NCI-H345 treated with DMSO at 0.1 percent for 48 hours (cell line): ENCODE results near the gene TAB3.

Experiments used
- DNase-seq: peaks from one replicate; lab custom pipeline; 2025; ENCODE audit not compliant: unreplicated experiment; lab: John Stamatoyannopoulos, UW

TAB3 gene, protein sequence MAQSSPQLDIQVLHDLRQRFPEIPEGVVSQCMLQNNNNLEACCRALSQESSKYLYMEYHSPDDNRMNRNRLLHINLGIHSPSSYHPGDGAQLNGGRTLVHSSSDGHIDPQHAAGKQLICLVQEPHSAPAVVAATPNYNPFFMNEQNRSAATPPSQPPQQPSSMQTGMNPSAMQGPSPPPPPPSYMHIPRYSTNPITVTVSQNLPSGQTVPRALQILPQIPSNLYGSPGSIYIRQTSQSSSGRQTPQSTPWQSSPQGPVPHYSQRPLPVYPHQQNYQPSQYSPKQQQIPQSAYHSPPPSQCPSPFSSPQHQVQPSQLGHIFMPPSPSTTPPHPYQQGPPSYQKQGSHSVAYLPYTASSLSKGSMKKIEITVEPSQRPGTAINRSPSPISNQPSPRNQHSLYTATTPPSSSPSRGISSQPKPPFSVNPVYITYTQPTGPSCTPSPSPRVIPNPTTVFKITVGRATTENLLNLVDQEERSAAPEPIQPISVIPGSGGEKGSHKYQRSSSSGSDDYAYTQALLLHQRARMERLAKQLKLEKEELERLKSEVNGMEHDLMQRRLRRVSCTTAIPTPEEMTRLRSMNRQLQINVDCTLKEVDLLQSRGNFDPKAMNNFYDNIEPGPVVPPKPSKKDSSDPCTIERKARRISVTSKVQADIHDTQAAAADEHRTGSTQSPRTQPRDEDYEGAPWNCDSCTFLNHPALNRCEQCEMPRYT

DNA sequence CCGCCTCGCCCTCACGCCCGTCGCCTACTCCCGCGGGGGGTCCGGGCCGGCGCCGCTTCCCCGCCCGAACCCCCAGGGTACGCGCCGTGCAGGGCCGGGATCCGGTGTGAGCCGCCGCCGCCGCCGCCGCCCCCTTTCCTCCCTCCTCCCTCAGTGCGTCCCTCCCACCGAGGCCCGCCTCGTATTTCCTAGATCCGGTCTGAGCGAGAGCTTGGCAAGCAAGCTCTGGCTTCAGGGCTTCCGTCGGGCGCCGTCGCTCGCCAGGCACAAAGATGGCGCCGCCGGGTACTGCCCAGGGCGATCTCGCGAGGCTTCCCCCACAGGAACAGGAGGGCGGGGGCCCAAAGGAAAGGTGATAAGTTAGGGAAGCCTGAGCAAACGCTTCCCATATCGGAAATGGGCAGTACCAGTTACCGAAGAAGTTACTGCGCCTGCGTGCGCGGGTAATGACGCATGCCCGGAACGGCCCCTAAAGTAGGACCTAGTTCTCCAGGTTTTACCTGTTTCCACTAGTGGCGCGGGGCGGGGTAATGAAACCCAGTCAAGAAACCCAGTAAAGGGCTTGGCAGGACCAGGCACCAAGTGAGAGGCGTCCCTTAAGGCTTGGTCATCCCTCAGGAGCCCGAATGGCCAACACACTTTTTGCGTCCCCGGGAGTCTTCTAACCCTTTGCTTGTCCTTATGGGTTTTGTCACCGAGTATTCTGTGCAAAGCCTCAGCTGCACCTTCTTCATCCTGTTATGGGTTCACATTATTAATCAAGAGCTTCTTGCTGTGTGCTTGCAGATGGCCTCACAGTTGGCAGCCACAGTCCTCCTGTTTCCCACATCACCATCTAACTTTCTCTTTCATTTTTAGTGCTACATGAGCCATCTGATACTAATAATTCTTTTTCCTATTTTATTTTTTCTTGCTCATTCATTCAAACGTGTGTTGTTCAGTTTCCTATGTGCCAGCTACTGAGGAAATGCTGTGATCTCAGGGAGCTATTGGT lies at the start of gene TAB3:
Gene TAB3 (minus strand): TSS at position 108 of the 994 bp plus-strand sequence. CDS start 29,666 bp downstream, outside the sequence.
- DNase-seq, result peak; percentile 92

DNA sequence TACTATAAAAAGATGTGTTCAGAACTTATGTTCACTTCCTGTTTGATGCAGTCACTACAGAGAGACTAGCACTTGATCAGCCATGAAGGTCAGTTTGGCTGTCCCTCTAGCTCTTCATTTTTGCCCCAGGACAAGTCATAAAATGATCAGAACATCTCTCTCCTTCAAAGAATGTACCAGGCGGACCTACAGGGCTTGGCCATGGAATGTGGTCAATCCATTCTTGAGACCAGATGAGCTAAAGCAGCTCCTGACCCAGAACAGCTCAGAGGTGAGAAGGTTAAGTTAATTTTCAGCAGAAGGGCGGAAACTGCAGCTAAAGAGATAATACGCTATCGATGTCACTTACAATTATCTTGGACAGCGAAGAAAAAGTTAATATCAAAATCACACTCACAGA lies 49.2 kb upstream of the TAB3 start:
- DNase-seq, result no peak

DNA sequence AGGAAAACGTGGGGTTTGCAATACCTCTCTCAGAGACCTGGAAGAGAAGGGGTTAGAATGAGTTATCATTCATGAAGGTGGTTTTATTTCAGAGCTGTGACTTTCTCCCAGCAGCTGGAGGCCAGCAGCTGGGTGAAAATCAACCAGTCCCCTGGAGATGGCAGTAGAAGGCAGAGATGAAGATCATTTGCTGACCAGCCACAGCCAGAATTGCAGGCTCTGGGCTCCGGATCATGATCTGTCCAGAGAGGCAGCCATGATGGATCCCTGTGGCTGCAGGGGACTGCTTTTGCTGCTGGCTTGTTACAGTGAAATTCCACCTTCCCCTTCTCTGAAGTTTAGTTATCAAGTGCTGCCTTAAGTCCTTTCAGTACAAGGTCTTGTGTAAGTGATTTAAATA lies 46.9 kb upstream of the TAB3 start:
- no peak for DNase-seq

DNA sequence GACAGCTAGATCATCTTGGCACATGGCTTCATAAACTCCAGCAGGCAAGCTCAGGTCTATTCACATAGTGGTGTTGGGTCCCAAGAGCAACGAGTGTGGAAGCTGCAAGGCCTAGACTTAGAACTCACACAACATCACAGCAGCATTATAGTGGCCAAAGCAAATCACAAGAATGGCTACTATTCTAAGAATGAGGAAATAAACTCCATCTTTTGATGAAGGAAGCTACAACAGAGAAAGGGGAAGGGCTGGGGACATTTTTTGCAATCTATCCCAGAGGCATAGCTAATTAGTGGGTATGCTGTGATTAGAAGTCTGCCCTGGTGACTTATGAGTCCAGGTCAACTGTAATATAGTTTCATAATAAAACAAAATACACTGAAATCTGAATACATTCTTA lies 42.9 kb upstream of the TAB3 start:
- DNase-seq, result no peak

DNA sequence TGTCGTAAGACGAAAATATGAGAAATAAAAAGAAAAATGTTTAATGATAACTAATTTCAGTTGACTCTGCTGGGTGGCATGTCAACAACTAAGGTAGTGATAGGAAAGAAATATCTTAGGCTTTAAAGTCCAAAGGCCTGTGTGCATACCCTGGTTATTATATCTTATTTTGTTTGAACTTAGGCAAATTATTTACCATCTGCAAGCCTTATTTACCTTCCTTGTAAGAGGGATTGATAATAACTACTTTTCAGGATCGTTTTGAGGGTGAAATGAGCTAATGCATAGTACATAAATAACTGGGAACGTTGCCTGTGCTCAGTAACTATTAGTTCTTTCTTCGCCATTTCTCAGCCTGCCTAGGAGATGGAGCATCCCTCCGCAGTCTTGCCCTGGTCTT lies 41.6 kb upstream of the TAB3 start:
- no peak for DNase-seq

DNA sequence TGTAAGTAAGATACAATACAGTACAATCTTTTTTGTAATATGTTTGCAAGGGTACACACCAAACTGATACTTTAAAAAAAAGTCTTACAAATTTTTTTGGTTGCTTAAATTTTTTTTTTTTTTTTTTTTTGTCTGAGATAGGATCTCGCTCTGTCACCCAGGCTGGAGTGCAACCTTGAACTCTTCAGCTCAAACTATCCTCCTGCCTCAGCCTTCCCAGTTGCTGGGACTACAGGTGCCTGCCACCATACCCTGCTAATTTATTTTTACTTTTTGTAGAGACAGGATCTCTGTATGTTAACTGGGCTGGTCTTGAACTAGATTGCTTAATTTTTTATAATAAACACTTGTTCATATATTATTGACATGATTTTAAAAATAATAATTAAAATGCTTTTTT lies 41.1 kb upstream of the TAB3 start:
- DNase-seq, result no peak

DNA sequence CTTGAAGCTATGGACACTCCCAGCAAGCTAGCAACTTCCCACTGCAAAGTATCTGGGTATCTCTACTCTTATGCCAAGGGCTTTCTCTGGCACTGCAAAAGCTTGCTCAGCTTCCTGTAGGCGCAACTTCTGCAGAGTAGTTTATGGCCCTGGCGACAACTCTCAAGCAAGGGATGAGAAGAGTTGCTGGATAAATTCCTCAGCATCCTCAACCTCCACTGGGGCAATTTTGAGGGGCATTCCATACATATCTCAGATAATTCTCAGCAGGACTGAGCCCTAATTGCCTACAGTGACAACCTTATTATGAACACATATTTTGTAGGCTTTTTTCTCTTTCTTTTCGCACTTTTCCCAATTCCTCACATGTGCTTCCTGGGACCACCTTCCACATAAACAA lies 31.2 kb upstream of the TAB3 start:
- no peak for DNase-seq

DNA sequence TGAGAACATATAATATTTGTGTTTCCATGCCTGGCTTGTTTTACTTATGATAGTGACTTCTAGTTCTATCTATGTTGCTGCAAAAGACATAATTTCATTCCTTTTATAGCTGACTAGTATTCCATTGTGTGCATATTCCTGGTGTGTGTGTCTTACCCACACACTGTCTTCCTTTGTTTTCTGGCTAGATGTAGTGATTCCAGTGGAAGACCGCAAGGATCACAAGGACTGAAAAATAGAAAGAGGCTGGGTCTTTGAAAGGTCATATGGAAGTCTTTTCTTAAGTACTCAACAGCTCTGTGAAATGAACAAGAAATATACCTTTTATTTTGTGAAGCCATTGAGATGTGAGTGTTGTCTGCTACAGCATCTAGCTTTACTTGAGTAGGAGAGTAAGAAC lies 29.4 kb upstream of the TAB3 start:
- no peak for DNase-seq

DNA sequence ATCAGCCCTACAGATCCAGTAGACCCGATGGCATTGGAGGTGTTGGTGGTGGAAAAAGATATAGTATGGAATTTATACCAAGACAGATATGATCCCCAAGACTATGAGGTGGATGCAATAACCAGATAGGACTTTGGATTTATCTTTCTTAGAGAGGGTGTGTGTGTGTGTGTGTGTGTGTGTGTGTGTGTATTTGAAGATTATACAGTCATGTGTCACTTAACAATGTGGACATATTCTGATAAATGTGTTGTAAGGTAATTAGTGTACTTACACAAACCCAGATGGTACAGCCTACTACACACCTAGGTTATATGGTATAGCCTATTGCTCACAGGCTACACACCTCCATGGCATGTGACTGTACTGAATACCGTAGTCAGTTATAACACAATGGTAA lies 24.4 kb upstream of the TAB3 start:
- no peak for DNase-seq

DNA sequence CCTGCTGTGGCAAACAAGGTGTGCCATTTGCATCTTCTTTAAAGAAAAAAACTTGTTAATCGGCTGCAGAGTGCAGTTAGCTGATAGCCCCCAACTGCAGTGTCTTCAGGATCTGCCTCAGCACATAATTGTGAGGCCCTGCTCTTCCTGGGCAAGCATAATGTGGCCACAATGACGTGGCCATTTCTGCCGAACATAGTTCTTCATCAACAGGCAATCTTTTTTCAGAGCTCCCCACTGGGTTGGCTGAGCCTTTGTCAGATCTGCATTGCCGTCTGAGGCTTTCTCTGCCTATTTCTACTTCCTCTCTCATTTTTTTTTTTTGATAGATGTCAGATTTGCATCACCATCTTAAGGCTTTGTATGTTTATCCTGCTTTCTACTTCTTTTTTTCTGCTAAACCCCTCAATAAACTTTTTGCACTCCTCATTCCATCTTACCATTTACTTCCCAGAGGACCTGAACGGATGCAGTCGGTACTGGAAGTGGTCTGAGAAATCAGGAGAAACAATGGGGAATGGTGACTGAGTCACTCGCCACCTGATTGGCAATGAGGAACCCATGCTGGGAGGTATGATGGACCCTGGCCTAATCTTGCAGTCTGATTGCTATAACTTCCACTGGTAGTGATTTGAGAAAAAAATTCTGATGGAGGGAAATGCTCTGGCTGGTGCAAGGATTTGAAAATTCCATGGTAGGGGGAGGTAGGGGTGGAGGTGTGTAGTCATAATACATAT lies 21.2 kb upstream of the TAB3 start:
- no peak for DNase-seq

DNA sequence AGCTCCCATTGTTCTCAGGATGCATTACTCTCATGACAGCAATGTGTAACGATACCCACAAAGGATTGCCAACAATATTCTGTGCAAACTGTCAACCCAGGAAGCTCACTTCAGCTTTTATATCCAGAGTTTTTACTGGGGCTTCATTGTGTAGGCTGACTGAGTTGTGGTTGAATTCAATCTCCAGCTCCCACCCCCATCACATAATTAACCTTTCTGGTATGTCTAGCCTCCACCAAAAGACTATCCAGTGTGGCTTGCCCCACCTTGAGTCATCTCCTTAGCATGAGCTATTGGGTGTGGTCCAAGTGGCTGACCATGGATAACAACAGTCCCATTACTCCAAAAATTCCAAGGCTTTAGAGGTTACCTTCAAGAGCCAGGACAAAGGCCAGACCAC lies 17.7 kb upstream of the TAB3 start:
- DNase-seq, result no peak

DNA sequence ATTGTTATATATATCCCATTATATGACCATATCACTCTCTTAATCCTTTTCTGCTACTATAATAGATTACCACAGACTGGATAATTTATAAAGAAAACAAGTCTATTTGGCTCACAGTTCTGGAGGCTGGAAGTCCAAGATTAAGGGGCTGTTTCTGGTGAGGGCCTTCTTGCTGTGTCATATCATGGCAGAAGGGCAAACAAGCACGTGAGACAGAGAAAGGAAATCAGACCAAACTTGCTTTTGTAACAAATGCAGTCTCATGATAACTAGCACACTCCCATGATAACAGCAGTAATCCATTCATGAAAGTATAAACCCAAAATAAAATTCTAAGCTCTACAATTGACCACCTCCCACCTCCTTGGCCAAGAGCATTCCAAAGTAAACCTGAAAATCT lies 16.3 kb upstream of the TAB3 start:
- no peak for DNase-seq

DNA sequence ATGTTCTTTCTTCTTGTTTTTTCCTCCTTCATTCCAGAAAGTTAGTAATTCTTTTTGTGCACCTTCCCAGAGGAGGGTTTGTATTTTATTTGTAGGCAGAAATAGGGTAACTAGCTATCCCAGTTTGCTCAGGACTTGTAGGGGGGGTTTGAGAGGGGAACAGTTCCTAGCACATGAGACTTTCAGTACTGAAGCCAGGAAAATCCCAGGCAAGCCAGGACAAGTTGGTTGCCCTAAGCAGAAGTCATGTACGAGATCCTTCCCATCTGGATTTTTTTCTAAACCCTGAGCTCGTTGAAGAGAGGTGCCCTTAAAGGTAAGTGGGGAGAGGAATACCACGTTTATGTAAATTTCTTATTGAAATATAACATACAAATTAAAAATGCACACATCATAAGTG lies 15.6 kb upstream of the TAB3 start:
- DNase-seq, result no peak

DNA sequence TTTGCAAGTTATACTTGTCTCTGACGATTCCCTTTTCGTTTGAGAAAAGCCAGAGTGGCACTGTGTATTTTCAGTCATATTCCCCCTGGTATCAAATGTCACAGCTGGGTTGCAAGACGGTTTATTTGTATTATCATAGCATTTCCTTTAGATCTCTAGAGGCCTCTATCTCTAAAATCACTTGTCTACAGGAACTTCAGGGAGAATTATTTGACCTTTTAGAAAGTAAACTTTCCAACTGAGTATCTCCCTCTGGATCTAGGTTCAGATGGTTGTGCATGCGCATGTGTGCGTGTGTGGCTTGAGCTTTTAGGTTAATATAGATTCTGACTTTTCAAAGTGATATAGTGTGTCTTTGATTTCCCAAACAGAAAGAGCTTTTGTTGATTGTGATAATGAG lies 15.1 kb upstream of the TAB3 start:
- DNase-seq, result no peak

DNA sequence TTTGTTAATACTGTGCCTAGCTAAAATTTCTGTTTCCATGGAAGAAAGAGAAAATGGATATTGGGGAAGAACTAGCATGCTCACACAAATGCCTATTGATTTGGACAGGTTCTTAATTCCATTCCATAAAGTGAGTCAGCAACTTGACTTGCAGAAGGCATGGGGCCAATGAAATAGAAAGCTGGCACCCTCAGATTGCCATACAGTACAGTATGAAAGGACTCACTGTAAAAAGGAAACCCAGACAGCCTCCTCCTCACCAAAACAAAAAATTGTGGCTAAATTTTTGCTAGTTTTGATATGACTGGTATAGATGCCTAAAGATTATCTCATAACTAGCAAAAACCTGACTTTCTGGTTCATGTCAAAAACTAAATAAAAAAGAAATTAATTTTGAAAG lies 11.2 kb upstream of the TAB3 start:
- no peak for DNase-seq

DNA sequence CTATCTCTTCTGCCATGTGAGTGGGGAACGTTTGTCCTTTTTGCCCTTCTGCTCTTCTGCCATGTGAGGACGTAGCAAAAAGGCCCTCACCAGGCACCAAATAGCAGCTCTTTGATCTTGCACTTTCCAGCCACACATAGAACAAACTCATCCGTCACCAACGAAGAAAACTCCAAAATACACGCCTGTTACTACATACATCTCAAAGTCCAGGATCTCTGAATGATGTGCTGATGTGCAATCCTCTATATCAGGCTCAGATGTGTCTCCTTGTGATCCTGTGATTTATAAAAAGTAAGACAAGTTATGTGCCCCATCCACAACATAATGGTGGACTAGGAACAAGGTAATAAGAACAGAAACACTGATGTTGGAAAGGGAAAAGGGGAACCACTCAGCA lies 9.8 kb upstream of the TAB3 start:
- no peak for DNase-seq

DNA sequence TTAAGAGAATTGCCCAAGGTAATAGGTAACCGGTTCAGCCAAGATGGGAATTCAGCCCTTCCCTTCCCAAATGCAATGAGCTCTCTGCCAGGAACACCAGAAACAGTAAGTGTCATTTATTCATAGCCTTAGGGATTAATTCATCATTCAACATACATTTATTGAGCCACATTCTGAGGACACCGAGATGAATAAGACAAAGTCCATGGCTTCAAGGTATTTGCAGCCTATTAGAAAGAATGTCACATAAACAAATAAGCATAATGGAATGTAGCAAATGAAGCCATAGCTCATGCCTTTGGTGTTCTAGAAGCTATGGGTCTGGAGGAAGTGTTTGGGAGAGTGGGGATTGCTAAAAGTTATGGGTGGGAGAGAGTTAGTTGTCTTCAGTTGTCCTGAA lies 6.3 kb upstream of the TAB3 start:
- no peak for DNase-seq

DNA sequence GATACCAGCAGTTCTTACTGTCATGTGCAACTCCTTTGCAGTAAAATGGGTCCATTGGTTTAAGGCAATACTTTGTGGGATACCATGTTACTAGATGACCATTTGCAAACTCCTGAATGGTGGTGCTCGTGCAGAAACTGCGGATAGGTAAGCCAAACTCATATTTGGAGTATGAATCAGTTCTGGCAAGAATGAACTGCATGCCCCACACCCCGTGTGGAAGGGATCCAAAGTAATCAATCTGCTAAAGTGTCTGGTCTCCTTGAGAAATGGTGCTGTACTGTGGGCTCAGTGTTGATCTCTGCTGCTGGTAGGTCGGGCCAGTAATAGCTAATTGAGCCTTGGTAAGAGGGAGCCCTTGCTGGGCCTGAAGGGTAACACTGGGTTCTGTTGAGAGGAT lies 4.2 kb upstream of the TAB3 start:
- no peak for DNase-seq

DNA sequence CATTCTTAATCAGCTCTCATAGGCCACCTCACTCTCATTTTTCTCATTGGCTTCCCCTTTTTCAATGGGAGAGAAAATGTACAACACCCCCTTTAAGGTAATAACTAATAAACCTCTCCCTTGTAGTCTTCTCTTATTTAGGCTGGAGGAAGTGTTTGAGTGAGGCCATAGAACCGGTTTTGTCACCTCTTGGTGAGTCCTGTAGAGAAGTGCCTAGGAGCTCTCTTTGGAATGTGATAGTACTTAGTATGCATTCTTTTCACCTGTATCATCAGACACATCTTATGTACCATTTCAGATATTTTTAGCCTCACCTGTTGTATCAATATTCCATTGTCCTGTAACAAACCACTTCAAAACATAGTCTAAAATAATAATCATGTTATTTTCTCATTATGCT lies 3.5 kb upstream of the TAB3 start:
- no peak for DNase-seq

DNA sequence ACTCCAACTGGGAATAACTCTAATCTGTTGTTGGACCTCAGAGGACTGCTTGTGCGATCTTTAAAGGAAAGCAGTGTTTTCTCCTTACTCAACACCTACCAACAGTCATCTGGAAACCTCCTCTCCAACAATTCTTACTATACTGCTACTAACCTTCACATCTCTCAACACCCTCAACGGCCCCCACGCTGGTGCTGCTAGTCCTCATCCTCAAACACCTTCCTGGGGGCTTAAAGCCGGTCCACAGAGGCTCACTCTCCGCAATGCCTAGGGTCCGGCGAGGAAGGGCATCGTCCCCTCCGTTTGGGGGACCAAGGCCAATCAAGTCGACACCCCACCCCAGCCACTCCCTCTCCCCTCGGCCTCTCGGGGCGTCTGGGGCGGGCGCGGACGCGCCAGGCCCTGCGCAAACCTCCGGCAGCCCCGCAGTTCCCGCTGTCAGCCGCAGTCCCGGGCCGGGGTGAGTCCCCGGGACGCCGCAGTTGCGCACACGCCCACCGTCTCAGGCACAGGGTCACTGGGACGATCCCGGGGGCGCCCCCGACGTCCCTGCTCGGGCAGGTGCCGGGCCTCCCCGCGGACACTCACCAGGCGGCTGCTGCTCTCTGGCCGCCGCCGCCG lies 418 bp downstream of the TAB3 start:
- no peak for DNase-seq
